Body of pancreas (tissue), 4 donors: ENCODE measurements around the gene BPIFB4. TPM values are rescaled to one million over a fixed set of nuclear protein-coding genes. Genes with fewer than 3 reads are reported as not detected.
"Not testable (repeated sequence)": the region's sequence is repeated elsewhere in the genome, so short reads cannot be mapped to it uniquely, and the experiment has no call there.

Source experiments
- ATAC-seq: fragments of 150-250 bp; one replicate; pipeline ENCODE4 v1.9.1; 2016
- DNase-seq, 4 donors: peaks; one replicate each; pipeline ENCODE4 v3.0.0-alpha.2; 2019
- H3K27ac ChIP-seq, 4 donors: fragments of 200-600 bp; sonication (generic); 1 replicate in 3 of 4; 2 replicates in 1 of 4; pipeline versions ENCODE4 v1.5.1 to v1.6.1; 2016 to 2019; ENCODE audit warnings: mild to moderate bottlenecking in 1 of 4, mixed read lengths in 1 of 4, moderate library complexity in 1 of 4
- H3K27me3 ChIP-seq, 2 donors: fragments of 200-600 bp; sonication (generic); one replicate each; pipeline ENCODE4 v1.6.0; 2016; ENCODE audit warnings: mild to moderate bottlenecking in 1 of 2
- H3K36me3 ChIP-seq, 2 donors: fragments of 200-600 bp; sonication (generic); replicated peaks in 1 of 2; 2 replicates each; pipeline ENCODE4 v1.5.1; 2016; ENCODE audit warnings: low read depth in 2 of 2; ENCODE audit not compliant: insufficient read depth in 1 of 2
- H3K4me1 ChIP-seq: fragments of 200-600 bp; sonication (generic); one replicate; pipeline ENCODE4 v1.6.0; 2016
- H3K4me3 ChIP-seq, 2 donors: fragments of 200-600 bp; sonication (generic); 1 replicate in 1 of 2; 2 replicates in 1 of 2; pipeline ENCODE4 v1.5.1; 2016 to 2019
- H3K9me3 ChIP-seq, 3 donors: fragments of 200-600 bp; sonication (generic); 1 replicate in 2 of 3; 2 replicates in 1 of 3; pipeline ENCODE4 v1.5.1; 2016
- CTCF ChIP-seq, 7 experiments: fragments of 450-650 bp in 4 of 7; fragments of 200-600 bp in 3 of 7; sonication (generic) in 3 of 7; IDR thresholded peaks; one replicate each; pipeline ENCODE4 v1.5.1; 2016 to 2019; ENCODE audit warnings: antibody characterized with exemption in 7 of 7
- POLR2A ChIP-seq, 3 donors: fragments of 450-650 bp; IDR thresholded peaks; one replicate each; pipeline ENCODE4 v1.6.1; 2016; ENCODE audit warnings: antibody characterized with exemption in 3 of 3, mild to moderate bottlenecking in 2 of 3
- WGBS, 2 donors: methylation state at CpG; one replicate each; pipeline ENCODE4 v1.1.5; 2017; 5-methylcytosine and 5-hydroxymethylcytosine counted together
- intact Hi-C: fragments of 100-400 bp; cut with DNase I; formaldehyde crosslinking; loops from one replicate; pipeline ENCODE4 v1.15.1; 2023
- total RNA-seq, 2 donors: library from RNA; depleted of rRNA; stranded (reverse); fragments of >200 nt; gene quantifications; one replicate each; pipeline ENCODE4 v1.1.0, GENCODE V29; 2016

Gene BPIFB4
- total RNA-seq, 2 donors from 2014 or later: not detected

GRCh38 chr20:33103556-33103955 is 24.1 kb downstream of the BPIFB4 start:
- 80 to 81% methylated on average over 3 of the region's 3 CpGs for WGBS, 2 donors
- no peak overlapping the region for H3K4me3 ChIP-seq
- H3K4me1 ChIP-seq: no peaks in the 10 kb centered on the region
- no peak for TF ChIP-seq CTCF (IDR thresholded peaks at IDR 0.05)
- no peak for TF ChIP-seq POLR2A (IDR thresholded peaks at IDR 0.05)
- H3K9me3 ChIP-seq: no peaks in the 10 kb centered on the region
- no peak overlapping the region for H3K27ac ChIP-seq
- no peak for ATAC-seq
- no peaks in the 10 kb centered on the region for H3K36me3 ChIP-seq
- intact Hi-C loops: no loop called here
- no peaks in the 10 kb centered on the region for H3K27me3 ChIP-seq
- DNase-seq: no peak

GRCh38 chr20:33104336-33104735 is 24.9 kb downstream of the BPIFB4 start:
- 60 to 86% methylated on average over 1 to 3 of the region's 3 CpGs for WGBS, 2 donors
- intact Hi-C loops: no loop called here
- DNase-seq (no peak), ATAC-seq (no peak)
- Histone ChIP-seq H3K27me3 (no peaks in the 10 kb centered on the region), H3K36me3 (no peaks in the 10 kb centered on the region), H3K4me1 (no peaks in the 10 kb centered on the region), H3K9me3 (no peaks in the 10 kb centered on the region), H3K27ac (no peak overlapping the region), H3K4me3 (no peak overlapping the region)
- TF ChIP-seq CTCF (IDR thresholded peaks at IDR 0.05): no peak
- no peak for TF ChIP-seq POLR2A (IDR thresholded peaks at IDR 0.05)

GRCh38 chr20:33105316-33105924 is 26.0 kb downstream of the BPIFB4 start:
- Histone ChIP-seq H3K36me3 (no peaks in the 10 kb centered on the region), H3K4me3 (no peak overlapping the region), H3K27ac (no peak overlapping the region), H3K9me3 (no peaks in the 10 kb centered on the region), H3K4me1 (no peaks in the 10 kb centered on the region), H3K27me3 (no peaks in the 10 kb centered on the region)
- no peak for ATAC-seq
- DNase-seq: no peak
- intact Hi-C loops: no loop called here
- 70 to 85% methylated on average over 8 of the region's 8 CpGs for WGBS, 2 donors
- TF ChIP-seq CTCF (IDR thresholded peaks at IDR 0.05) (no peak), POLR2A (IDR thresholded peaks at IDR 0.05) (no peak)

GRCh38 chr20:33106058-33106620 is 26.7 kb downstream of the BPIFB4 start:
- H3K4me3 ChIP-seq, H3K36me3 ChIP-seq, H3K27me3 ChIP-seq, ATAC-seq, H3K4me1 ChIP-seq, intact Hi-C loops, H3K27ac ChIP-seq, H3K9me3 ChIP-seq: not testable (repeated sequence)
- peak in 3 of 4 donors; percentile 34 to 46 (median 44) for DNase-seq
- WGBS, 2 donors: 49 to 70% methylated on average over 7 of the region's 7 CpGs

- no peak for DNase-seq
- peaks cover 16% of the 10 kb centered on the region for H3K4me1 ChIP-seq
- no peaks in the 10 kb centered on the region for H3K36me3 ChIP-seq
- H3K4me3 ChIP-seq: no peak overlapping the region
- no peak for ATAC-seq
- WGBS, 2 donors: 68 to 71% methylated on average over 2 of the region's 2 CpGs
- no peaks in the 10 kb centered on the region for H3K27me3 ChIP-seq
- no peak overlapping the region for H3K27ac ChIP-seq
- intact Hi-C loops: no loop called here
- no peaks in the 10 kb centered on the region for H3K9me3 ChIP-seq
- TF ChIP-seq POLR2A (IDR thresholded peaks at IDR 0.05) (no peak), CTCF (IDR thresholded peaks at IDR 0.05) (no peak)
These were observed 29.2 kb downstream of the BPIFB4 start for GRCh38 chr20:33108661-33109060.
